ENCODE data around the gene COA4. TPM values are rescaled to one million over a fixed set of nuclear protein-coding genes. Genes with fewer than 3 reads are reported as not detected.

The COA4 gene
- total RNA-seq, 4 donors from 2014 or later: 53.3 to 73.2 (median 57.5) TPM

DNA sequence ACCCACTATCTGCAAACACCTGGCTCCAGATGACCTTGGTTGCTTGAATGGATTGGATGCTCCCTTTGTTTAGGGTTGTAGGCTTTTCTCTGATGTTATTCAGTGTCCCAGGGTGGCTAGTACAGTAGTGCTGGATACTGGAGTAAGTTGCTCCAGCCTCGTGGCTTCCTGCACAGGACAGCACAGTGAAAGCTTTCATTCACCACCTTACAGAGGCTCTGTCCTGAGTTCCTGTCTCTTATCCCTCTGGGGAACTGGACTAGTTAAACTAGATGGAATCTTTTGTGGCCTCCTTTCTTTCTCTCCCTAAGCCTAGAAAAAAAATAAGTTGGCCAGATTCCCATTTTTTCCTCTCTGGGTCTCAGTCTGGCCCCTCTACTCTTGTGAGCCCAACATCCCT, 46.4 kb downstream of the COA4 start:
- no peaks in the 10 kb centered on the region for H3K27me3 ChIP-seq
- H3K27ac ChIP-seq (replicated peaks in 1 of 4): no peak overlapping the region
- WGBS: no CpG with 5 or more reads among the region's 1 CpG
- H3K36me3 ChIP-seq: peaks cover 0 to 70% (median 48%) of the 10 kb centered on the region in 4 donors
- H3K4me3 ChIP-seq: no peak overlapping the region
- no peaks in the 10 kb centered on the region for H3K9me3 ChIP-seq
- intact Hi-C loops (cut with DNase I): no loop called here
- TF ChIP-seq, protein P1, sequence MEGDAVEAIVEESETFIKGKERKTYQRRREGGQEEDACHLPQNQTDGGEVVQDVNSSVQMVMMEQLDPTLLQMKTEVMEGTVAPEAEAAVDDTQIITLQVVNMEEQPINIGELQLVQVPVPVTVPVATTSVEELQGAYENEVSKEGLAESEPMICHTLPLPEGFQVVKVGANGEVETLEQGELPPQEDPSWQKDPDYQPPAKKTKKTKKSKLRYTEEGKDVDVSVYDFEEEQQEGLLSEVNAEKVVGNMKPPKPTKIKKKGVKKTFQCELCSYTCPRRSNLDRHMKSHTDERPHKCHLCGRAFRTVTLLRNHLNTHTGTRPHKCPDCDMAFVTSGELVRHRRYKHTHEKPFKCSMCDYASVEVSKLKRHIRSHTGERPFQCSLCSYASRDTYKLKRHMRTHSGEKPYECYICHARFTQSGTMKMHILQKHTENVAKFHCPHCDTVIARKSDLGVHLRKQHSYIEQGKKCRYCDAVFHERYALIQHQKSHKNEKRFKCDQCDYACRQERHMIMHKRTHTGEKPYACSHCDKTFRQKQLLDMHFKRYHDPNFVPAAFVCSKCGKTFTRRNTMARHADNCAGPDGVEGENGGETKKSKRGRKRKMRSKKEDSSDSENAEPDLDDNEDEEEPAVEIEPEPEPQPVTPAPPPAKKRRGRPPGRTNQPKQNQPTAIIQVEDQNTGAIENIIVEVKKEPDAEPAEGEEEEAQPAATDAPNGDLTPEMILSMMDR (IDR thresholded peaks at IDR 0.05): no peak
- no peak for TF ChIP-seq POLR2AphosphoS5 (IDR thresholded peaks at IDR 0.05)
- no peak for TF ChIP-seq POLR2A (IDR thresholded peaks at IDR 0.05; ENCODE audit: low read depth)
- no peak for TF ChIP-seq EP300 (IDR thresholded peaks at IDR 0.05)
- no peaks in the 10 kb centered on the region for H3K4me1 ChIP-seq
- DNase-seq (ENCODE audit: extremely low spot score): no peak

Other genes with a start within 250 kb of the COA4 start
- gene PLEKHB1, start 230.3 kb downstream of the COA4 start, total RNA-seq: 10 to 100 TPM; 35.5 to 58.1 (median 45.7) TPM
- 100 to 1,000 TPM; 107 to 161 (median 134) TPM for gene RAB6A, start 115.8 kb downstream of the COA4 start, total RNA-seq
- 10 to 100 TPM in 3 of 4 donors, 1 to 10 TPM in 1; 8.9 to 18.4 (median 11.5) TPM for gene MRPL48, start 89.0 kb downstream of the COA4 start, total RNA-seq
- gene PAAF1, start 153 bp upstream of the COA4 start, total RNA-seq: 10 to 100 TPM; 12.5 to 19.6 (median 18.1) TPM
- gene DNAJB13, start 74.2 kb upstream of the COA4 start, total RNA-seq: not detected
- gene UCP2, start 106.0 kb upstream of the COA4 start, total RNA-seq: 10 to 100 TPM; 22.4 to 43.6 (median 30.9) TPM
- 1 to 10 TPM in 3 of 4 donors, under 1 TPM in 1; 0.78 to 5.6 (median 1.3) TPM for gene UCP3, start 132.2 kb upstream of the COA4 start, total RNA-seq